NCI-H524 treated with DMSO at 0.1 percent for 48 hours (cell line): ENCODE results near the gene PPP2R3B.

ENCODE experiments used
- DNase-seq: peaks from one replicate; lab custom pipeline; 2025; lab: John Stamatoyannopoulos, UW

The PPP2R3B gene

DNA sequence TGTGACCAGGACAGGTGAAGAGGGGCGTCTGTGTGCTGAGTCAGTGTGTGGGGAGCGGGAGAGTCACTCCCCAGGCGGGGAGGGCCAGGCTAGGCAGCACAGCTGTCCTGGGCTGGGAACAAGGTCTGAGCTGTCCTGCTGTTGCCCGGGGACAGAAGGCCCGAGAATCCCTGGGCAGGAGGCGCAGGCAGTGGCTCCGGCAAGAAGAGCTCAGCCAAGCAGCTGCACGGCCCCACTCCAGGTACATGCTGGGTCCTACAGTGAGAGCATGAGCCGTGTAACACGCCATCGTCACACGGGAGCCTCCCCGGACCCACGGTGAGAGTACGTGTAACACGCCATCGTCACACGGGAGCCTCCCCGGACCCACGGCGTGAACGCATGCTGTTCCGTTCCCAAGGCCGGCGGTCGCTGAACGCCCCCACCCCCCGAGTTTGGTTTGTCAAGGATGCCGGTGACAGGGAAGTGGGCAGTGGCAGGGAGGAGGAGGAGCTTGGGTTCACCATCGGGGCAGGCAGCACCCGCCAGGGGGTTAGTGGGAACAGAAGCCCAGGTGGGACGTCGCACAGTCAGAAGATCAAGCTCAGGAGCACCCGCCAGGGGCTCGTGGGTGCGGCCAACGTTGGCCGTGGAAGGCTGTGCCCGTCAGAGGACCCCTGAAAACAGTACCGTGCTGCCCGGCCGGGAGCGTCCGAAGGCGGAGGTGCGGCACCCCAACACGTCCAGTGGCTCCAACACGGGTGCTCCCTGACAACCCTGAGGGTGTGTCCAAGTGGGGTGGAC lies 15.6 kb downstream of the PPP2R3B start:
- DNase-seq = no peak

DNA sequence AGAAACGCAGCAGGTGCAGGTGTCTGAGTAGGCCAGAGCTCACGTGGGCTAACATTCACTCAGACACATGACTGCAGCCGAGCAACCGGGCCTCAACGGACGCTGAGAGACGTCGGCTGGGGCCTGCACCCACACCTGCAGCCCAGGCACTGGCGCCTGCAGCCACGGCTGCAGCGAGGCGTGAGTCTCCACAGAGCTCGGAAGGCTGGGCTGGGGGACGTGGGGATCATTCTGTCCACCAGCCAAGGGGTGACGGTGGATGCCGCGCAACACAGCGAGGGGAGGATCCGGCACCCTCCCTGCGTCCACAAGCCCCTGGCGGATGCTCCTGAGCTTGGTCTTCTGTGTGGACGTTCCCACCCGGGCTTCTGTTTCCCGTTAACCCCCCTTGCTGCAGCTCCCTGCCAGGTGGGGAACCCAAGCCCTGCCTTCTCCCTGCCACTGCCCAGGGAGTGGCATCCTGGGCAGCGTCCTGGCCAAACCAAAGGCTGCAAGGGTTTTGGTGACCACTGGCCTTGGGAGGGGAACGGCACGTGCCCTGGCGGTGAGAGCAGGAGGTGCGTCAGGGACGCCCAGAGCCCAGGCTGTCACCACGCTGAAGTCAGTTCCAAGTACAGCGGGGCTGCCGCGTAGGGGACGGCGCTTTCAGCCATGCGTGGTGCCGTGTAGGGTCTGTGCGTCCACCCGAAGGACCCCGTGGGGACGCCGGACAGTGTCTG lies 16.3 kb downstream of the PPP2R3B start:
- DNase-seq = no peak

DNA sequence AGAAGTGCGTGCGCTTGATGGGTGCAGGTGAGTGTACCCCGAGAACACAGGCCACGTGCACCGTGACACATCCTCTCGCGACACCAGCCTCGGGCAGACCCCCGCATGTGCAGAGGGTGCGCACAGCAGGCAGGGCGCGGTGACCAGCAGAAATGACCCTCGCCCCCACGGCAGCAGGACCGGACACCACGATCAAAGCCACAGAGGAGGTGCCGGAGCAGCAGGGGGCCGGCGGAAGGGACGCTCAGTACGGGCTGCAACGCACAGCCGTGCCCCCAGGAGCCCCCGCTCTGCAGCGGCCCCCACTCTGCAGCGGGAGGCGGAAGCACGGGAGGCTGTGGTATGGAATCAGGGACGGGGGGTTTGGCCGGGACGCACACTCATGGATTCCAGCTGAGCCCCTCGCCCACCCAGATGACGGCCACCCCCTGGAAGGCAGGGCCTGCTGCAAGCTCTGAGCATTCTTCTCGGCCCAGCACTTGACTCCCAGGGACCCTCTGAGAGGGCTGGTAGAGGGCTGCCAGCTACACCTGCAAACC lies 17.1 kb downstream of the PPP2R3B start:
- DNase-seq = no peak

DNA sequence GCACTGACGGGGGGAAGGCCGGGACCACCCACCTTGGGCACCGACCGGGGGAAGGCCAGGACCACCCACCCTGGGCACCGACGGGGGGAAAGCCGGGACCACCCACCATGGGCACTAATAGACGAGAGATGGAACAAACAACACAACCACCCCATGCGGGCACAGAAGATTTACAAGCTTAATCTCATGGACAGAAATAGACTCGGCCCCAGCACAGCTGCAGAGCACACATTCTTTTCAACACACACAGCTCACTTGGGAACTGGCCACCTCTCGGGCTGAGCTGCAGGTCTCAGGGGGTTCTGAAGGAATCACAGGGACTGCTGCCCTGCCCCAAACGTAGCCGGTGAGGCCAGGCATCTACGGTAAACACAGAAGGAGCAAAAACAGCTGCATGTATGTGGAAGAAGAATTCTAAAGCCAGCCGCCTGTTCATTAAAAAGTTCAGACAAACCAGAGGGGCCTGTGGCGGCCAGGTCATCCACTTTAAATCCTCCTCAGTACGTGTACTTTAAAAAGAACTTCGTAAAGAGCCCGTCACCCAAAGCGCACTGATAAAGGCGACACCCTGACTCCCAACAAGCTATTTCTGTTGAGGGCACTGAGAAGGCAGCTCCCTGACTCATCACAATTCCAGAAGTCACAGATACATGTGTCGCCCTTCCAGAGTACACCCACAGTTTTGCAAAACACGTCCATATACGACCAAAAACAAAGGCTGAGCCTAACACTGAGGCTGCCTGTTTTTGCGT lies 17.7 kb downstream of the PPP2R3B start:
- DNase-seq = no peak

DNA sequence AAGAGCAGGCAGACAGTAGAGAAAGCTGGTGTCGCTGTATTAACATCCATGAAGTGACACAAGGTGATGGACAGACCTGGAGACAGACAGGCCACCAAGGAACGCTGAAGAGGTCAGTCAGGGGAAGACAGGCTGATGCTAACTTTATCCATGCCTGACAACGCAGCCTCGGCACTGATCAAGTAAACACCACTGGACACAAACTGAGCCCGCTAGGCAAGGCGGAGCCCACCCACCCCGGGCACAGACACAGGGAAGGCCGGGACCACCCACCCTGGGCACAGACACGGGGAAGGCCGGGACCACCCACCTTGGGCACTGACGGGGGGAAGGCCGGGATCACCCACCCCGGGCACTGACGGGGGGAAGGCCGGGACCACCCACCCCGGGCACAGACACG lies 18.8 kb downstream of the PPP2R3B start:
- no peak for DNase-seq

DNA sequence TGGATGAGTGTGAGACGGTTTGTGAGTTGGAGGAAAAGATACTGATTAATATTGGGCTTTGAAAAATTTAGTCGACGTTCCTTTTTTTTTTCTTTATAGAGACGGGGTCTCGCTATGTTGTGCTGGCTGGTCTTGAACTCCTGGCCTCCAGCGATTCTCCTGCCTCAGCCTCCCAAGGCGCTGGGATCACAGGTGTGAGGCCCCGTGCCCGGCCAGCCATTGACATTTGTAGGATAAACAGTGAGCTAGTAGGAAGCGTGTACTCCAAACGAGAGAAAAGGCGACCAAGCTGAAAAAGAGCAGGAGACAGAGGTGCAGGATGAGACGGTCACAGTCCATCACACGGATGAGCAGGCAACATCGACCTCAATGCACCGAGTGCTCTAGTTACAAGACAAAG lies 19.4 kb downstream of the PPP2R3B start:
- DNase-seq = no peak

DNA sequence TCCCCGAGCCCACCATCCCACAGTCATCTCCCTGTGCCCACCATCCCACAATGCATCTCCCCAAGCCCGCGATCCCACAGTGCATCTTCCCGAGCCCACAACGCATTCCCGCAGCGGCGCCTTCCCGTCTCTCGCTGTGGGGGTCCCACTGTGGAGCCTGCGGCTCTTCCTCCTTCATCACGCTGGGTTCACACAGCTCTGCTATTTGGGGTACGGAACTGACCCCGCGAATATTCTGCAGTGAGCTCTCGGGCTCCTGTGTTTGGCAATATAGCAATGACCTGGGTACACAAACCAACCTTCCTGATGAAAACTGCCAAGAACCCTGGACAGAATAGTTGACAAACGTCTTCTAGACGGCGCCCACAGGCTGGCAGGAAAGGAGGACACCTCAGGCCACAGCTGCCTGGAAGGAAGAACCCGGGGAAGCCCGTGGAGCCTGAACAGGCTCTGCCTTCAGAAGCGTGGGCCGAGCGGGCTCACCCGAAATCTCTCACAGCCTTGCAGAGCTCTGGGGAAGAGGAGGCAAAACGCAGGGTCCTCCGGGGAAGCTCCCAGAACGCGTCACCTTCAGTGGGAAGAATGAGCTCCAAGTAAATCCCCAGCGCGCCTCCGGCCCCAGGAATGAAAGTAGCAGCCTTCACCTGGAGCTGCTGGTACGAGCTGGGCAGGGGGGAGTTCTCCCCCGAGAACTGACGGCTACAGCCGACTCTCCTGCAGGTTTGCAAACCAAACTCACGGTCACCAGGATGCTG lies 22.9 kb downstream of the PPP2R3B start:
- no peak for DNase-seq

DNA sequence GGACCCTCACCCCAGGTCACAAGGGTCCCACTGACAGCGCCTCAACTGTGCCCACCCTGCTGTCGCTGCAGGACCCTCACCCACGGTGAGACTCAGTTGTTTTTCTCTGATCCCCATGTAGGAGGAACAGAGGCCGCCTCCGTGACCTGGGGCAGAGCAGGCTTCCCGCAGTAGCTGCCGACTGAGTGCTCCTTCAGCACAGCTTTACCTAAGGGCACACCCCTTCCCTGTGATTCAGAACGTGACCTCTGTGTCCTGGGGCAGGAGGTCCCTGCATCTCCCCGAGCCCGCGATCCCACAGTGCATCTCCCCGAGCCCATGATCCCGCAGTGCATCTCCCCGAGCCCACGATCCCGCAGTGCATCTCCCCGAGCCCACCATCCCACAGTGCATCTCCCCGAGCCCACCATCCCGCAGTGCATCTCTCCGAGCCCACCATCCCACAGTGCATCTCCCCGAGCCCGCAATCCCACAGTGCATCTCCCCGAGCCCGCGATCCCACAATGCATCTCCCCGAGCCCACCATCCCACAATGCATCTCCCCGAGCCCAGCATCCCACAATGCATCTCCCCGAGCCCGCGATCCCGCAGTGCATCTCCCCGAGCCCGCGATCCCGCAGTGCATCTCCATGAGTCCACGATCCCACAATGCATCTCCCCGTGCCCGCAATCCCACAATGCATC lies 23.6 kb downstream of the PPP2R3B start:
- no peak for DNase-seq

DNA sequence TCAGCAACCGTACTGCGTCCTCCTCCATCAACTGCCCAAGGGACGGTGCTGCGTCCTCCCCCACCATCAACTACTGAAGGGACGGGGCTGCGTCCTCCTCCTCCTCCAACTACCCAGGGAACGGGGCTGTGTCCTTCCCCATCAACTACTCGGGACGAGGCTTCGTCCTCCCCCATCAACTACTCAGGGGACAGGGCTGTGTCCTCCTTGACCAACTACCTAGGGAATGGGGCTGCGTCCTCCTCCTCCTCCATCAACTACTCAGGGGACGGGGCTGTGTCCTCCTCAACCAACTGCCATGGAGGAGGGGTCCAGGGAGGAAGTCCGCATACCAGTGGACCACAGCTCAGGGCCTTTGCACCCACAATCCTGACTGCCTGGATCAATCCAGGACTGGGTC lies 24.4 kb downstream of the PPP2R3B start:
- DNase-seq = no peak

DNA sequence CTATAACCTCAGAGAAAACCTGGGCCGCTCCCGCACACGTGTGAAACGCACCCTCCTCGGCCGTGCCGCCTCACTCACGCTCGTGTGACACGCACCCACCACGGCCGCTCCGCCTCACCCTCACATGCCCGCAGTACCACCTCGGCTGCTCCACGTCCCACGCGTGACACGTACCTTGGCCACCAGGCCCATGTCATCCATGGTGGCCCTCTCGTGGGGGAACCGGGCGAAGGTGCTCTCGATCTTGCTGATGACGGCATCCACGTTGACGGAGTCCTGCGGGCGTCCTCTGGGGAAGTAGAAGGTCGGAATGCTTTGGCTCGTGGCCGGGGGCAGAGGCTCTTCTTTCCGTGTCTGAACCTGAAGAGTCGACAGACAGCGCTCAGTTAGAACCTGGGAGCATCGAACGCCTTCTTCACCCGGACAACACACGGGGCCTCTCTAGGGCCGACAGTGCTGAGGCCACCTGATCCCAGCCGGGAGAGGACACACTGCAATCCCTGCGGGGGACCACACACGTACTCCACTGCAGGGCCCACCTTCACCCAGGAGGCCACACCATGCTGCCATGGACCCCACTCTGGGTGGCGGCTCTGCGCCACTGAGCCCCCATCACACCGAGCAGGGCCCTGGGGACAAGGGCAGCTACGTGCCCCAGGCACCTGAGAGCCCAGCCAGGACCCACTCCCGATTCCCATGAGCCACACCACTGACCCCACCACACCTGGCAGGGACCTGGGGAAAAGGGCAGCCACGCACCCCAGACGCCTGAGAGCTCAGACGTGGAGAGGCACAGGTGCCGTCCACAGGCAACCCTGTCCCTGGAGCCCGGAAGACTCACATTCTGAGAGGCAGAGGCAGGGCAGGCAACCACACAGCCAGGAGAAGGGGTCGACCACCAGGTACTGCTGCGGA lies 25.2 kb downstream of the PPP2R3B start:
- no peak for DNase-seq

DNA sequence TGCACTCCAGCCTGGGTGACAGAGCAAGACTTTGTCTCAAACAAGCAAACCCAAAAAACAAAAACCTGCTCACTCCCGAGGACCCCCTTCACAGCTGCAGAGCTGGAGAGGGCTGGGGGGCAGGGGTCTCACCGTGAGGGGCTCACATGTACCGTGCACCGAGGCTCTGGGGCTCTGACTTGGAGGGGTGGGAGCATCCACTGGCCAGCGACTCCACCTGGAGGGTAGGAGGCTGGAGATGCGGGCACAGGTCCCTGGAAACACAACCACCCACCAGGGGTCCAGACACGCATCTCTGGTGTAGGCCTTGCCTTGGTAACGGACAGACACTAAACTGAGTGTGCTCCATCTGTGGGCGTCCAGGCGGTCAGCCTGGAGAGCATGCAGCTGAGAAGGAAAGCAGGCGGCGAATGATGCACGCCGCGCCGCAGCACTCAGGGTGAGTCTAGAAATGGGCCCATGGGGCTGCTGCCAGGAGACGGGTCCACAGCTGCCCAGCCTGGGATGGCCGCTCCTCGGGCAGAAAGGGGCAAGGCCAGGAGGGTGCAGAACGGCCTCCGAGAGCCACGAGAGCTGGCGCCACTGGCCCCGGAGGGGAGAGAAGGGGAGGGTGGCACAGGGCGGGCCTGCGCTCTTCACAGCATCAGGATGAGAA lies 26.1 kb downstream of the PPP2R3B start:
- no peak for DNase-seq

DNA sequence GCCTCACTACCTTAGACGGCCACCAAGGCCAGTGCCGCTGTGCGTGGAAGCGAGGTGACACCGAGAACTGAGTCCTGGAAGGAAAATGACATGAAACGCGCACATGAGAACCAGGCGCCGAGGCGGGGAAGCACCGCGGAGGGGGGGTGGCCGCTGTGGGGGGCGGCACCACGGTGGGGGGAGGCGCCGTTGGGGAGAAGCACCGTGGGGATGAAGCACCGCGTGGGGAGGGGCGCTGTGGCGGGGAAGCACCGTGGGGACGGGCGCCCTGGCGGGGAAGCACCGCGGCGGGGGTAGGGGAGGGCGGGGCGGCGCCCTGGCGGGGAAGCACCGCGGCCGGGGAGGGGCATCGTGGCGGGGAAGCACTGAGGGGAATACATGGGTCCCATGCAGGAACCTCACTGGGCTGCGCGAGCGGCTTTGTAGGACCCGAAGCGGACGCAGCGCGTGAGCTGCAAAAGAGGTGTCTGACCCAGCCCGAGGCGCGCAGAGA lies 28.0 kb downstream of the PPP2R3B start:
- no peak for DNase-seq

DNA sequence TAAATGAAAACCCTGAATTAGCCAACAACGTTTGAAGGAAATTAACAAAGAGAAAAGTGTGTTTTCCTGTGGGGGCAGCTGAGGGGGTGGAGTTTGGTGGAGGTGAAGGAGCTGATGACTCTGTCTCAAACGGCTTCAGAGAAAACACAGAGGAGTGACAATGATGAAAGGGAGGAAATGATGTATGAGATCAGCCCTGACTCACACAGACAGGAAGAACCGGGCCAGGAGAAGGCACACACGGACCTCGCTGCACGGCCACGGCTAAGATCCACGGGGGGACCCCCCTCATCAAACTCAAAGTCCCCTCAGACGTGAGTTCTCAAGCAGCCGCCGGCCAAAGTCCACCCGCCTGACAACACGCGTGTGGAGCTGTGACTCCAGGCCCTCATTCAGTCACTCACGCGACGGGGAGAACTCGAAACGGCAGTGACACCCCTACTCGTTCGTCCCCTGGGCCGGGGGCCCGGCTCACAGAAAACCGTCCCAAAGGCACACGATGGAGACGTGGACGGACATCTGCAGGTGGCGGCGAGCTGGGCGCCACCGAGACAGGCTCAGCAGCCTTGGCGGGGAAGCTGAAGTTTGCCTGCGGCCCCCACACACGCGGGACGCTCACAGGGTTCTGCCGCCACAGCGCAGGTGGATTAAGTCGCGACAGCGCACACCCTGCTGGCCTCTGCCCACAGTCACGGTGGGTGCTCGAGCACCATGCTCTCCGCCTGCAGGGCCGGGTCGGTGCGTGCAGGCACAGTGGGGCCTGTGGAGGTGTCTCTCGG lies 28.8 kb downstream of the PPP2R3B start:
- no peak for DNase-seq

DNA sequence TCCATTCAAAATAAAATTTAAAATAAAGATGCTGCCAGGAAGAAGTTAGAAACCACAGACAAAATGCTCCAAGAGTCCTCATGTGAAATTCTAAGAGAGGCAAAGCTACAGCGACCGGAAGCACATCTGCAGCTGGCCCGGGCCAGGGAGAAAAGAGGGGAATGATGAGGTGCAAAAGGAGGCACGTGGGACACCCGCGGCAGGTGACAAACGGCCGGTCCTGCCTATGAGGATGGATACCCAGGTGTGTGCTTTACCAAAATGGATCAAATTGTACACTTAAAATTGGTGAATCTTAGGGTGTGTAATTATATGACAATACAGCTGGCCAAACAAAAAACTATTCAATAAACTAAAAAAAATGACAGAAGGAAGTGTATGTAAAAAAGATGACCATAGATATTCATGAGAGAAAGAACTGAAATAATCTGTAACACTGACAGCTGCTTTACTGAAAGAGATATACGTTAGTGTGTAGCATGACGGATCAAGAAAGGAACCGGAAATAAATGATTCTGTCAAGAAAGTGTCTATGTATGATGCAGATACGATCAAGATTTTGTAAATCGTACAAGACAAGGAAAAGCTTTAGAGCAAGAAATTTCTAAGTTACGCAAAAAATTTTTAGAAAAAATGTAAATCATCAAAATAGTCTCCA lies 29.5 kb downstream of the PPP2R3B start:
- no peak for DNase-seq

DNA sequence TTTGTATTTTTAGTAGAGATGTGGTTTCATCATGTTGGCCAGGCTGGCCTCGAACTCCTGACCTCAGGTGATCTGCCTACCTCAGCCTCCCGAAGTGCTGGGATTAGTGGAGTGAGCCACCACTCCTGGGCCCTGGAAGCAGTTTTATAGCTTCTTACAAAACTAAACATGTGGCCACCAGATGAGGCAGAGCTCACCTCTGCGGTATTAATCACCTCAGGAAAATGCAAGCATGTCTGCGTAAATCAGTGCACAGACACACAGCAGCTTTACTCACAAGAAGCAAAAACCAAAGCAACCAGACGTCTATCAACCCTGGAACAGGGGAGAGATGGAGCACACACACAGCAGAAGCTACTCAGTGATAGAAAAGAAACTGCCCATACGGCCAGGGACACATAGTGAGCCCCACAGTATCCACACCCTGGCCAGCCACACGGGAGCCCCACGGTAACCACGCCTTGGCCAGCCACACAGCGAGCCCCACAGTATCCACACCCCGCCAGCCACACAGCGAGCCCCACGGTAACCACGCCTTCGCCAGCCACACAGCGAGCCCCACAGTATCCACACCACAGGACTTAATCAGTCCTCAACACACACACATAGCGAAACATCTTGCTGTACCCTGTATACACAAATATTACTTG lies 30.2 kb downstream of the PPP2R3B start:
- no peak for DNase-seq

DNA sequence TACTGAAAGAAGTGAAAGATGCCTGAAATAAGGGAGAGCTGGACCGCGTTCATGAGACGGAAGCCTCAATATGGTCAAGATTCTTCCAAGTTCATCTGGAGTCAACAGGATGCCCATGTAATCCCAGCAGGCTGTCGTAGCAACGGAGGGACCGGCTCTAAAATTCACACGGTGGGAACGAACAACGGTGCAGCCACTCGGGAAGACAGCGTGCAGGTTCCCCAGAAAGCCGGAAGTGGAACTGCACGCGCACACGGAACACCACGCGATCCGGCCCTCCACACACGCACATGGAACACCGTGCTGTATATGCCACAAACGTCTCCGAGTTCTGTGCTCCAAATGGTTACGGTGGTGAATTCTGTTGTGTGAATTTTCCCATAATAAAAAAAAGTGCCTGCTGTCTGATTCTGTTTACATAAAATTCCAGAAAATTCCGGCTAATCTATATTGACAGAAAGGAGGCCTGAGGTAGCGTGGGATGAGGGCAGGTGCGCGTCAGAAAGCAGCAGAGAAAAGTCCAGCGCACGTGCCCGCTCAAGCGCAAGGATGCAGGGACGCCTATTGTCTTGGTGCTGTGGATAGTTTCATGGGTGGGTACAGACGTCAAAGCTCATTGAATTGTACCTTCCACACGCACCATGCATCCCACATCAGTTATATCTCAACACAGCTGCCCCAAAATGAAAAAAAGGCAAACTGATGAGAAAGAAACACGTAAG lies 31.2 kb downstream of the PPP2R3B start:
- no peak for DNase-seq
